Cerebellar nuclear complex (tissue), 1 donor: ENCODE data around the gene GIGYF1.
A peak's percentile ranks its signal among the peaks of the same experiment; 100 is the strongest.
"Not testable (repeated sequence)": the region's sequence is repeated elsewhere in the genome, so short reads cannot be mapped to it uniquely, and the experiment has no call there.

Experiments used
- DNase-seq, 2 experiments: peaks; one replicate each; lab custom pipeline; 2025; lab: John Stamatoyannopoulos, UW

Gene GIGYF1

DNA sequence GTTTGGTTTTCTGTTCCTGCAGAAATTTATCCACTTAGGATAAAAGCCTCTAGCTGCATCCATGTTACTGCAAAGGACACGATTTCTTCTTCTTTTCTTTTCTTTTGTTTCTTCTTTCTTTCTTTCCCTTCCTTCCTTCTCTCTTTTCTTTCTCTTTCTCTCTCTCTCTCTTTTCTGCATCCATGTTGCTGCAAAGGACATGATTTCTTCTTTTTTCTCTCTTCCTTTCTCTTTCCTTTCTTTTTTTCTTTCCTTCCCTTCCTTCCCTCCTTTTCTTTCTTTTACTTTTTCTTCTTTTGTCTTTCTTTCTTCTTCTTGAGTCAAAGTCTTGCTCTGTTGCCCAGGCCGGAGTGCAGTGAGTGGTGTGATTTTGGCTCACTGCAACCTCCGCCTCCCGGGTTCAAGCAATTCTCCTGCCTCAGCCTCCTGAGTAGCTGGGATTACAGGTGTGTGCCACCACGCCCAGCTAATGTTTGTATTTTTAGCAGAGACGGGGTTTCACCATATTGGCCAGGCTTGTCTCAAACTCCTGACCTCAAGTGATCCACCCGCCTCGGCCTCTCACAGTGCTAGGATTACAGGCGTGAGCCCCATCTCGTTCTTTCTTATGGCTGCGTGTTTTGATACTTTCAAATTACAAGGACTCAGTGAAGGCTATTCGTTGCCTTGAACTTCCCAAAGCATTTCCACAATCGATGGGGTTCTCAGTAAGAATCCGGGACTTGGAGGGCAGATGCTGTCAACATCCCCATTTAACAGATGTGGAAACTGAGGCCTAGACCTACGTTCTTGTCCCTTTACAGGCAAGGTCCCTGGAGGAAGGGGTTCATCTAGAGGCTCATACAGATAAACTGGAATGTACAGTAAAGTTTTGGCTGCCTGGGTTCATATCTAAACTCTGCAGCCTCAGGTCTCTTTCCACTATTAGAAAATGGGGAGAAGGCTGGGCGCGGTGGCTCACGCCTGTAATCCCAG, 22.4 kb downstream of the GIGYF1 start:
- no peak for DNase-seq

DNA sequence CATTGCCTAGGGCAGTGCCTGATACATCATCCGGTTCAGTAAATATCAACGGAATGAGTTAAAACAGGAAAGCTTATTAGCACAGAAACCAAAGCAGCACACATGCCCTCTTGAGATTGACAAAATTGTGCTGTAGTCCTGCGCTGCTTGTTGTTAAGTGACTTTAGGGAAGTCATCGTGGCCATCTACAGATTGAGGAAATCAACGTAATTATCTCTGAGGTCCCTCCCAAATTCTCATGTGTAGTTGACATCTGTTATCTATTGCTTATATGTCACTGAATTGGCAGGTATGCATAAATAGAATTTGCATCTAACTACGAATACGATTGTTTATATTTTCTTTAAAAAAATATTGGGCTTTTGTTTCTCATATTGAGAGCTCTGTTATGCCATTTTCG, 24.0 kb downstream of the GIGYF1 start:
- DNase-seq: no peak

DNA sequence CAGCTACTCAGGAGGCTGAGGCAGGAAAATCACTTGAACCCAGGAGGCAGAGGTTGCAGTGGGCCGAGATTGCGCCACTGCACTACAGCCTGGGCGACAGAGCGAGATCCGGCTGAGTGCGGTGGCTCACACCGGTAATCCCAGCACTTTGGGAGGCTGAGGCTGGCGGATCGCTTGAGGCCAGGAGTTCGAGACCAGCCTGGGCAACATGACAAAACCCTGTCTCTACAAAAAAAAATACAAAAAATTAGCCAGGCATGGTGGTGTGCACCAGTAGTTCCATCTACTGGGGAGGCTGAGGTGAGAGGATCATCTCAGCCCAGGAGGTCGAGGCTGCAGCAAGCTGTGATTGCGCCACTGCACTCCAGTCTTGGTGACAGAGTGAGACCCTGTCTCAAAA, 24.9 kb downstream of the GIGYF1 start:
- not testable (repeated sequence) for DNase-seq

DNA sequence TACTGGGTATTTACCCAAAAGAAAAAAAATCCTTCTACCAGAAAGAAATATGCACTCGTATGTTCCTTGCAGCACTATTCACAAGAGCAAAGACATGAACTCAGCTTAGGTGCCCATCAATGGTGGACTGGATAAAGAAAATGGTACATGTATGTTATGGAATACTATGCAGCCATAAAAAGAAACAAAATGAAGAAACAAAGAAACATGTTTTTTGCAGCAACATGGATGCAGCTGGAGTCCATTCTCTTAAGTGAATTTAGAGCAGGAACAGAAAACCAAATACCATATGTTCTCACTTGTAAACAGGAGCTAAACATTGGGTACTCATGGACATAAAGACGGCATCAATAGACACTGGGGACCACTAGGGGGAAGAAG, 26.0 kb downstream of the GIGYF1 start:
- DNase-seq: no peak

DNA sequence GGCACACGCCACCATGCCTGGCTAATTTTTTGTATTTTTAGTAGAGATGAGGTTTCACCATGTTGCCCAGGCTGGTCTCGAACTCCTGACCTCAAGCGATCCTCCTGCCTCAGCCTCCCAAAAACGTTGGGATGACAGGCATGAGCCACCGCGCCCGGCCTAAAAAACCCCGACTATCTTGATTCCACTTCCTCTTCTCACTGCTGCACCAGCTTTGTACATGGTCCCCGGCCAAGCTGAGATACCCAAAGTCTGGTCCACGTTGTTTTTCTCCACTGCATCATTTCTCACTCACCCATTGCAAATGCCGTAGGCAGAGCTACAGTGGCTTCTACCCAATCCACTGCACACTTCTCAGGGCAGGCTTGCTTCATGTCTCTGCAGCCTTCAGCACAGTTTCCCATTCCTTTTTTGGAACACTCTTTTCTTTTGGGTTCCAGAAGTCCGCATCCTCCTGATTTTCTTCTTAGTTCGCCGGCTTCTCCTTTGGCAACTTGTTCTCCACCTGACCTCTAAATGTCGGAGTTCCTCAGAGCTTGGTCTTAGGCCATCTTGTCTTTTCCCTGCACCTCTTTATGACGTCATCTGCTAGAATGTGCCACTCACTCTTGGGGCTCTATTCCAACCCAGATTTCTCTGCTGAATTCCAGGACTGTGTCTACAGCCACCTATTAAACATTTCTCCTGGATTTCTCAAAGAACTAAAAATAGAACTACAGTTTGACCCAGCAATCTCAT, 26.6 kb downstream of the GIGYF1 start:
- DNase-seq: no peak

DNA sequence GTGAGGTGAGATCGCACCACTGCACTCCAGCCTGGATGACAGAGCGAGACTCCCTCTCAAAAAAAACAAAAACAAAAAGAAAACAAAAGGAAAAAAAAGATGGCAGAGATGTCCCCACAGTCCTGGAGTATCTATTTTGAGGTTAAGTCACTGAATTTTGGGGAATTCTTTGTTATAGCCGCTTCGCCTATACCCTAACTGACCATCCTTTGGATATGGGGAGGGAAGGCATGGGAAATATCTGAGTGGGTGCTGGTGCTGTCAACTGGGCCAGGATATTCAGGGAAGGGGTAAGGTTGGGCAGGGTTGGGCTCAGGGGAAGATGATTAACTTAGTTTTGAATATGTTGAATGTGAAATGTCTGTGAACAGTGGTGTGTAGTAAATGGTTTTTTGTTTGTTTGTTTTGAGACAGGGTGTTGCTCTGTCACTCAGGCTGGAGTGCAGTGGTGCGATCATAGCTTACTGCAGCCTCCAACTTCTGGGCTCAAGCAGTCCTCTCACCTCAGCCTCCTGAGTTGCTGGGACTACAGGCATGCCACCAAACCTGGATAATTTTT, 28.8 kb downstream of the GIGYF1 start:
- DNase-seq: no peak

DNA sequence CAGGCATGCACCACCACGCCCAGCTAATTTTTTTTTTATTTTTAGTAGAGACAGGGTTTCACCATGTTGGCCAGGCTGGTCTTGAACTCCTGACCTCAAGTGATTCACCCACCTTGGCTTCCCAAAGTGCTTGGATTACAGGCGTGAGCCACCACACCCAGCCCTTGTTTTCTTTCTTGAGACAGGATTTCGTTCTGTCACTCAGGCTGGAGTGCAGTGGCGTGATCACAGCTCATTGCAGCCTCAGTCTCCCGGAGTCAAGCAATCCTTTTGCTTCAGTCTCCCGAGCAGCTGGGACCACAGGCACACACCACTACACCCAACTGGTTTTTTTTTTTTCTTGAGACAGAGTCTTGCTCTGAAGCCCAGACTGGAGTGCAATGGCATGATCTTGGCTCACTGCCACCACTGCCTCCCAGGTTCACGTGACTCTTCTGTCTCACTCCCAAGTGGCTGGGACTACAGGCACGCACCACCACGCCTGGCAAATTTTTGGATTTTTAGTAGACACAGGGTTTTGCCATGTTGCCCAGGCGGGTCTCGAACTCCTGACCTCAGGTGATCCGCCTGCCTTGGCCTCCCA, 31.8 kb downstream of the GIGYF1 start:
- not testable (repeated sequence) for DNase-seq

DNA sequence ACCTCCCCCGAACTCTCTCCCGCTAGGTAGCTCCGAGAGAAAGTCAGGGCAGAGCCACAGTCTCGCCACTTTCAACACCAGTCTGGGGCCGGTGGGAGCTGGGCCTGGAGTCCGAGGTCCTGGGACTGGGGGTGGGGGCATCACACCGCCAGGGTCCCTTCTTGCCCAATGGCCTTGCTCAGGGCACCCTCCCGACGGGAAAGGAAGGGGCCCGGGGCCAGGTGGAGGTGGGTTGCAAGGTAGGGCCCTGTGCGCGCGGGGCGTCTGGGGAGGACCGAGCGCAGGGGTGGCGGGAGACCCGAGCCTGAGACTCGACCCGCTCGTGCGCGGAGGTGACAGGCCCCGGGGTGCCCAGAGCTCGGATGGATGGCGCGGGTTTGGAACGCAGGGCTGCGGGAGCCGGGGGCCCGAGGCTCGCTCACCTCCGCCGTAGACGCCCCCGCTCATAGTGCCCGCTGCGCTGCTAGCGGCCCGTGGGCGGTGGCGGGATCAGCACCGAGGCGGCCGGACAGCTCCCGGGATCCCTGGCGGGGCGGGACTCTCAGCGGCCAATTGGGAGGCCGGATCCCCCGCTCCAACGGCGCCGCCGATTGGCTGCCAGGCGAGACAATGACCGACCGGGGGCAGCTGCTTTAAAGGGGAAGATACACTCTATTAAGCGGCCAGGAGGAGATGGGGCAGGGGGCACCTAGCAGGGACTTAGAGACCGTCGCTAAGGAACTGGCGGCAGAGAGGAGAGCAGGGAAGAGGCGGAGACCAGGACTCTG, 38.0 kb downstream of the GIGYF1 start, which contains the start of gene ACTL6B:
Gene ACTL6B (minus strand): TSS at position 541 of the 767 bp plus-strand sequence. CDS start 94 bp downstream, at position 447.
- DNase-seq: peak; percentile 71 to 83

DNA sequence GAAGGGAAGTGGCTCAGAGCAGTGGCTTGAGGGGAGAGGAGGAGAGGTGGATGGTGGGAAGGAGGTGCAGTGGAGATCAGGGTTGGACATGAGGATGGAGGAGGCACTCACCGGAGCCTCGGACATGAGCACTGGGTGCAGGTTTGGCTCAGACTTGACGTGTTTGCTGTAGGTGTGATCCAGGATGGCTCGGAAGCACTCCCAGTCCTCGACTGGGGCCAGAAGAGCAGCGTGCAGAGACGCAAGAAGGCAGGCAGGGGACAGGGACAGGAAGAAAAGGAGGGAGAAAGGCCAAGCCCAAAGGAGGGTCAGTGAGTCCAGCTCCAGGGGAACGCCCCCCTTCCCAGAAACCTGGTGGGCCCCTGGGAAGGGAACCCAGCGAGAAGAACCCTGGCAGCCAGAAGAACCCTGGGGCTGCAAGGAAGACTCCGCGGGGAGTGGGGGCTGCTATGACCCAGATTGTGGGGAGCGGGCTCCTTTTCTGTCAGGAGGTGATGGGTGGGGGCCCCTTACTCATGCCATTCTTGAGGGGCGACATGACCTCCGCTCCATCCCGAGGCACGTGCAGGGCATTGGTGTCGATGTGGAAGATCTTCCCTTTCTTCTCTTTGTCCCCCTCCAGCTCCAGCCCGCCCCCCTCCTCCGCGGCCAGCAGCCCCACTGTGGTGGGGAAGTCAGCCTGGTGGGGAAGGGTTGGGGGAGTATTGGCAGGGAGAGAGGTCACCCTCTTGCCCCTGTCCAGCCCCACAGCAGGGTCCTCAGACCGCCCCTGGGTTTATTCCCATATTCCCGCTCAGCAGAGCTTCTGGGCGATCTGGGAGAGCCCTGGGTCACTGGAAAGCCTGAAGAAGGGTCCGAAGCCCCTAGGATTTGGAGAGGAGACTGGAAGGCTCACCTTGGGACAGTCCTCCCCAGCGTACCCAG, 38.9 kb downstream of the GIGYF1 start:
- no peak for DNase-seq

DNA sequence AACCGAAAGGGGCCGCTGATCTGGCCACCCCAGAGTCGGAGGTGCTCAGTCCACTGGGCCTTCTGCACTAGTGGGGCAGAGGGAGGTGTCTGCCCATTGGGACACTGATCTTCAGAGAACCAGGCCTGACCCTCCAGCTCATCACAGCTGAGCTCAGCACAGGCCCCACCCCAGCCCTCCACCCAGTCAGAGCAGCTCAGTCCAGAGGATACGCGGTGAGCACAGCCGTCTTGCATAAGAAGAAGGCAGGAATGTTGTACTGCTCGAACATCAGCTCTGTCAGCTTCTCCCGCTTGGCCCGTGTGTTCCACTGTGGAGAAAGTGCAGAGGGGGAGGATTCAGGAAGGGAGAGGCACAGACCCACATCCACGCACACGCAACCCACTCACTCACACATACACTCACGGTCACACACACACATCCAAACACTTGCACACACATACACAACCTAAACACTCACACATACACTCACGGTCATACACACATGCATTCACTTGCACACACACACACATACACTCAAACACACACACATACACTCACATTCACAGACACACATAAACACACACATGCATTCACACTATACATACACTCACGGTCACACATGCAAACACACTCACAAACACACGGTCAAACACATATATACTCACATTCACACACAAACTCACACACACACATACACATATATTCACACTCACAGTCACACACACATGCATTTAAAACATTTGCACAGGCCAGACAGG, 44.1 kb downstream of the GIGYF1 start:
- DNase-seq: no peak

DNA sequence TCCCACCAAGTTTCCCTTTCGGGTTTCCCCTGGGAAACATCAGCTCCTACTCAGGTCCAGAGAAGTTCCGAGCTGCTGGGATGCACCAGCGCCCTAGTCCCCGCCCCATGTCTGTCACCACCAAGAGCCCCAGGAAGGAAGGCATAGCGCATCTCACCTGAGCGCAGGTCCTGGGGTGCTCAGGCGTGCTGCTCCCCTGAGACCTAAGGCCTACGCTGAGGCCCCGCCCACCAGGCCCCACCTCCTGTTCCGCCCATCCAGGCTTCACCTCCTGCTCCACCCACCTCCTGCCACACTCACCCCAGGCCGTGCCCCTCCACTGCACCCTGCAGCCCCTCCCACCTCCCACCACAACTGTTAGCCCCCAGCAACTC, 51.5 kb downstream of the GIGYF1 start:
- no peak for DNase-seq

DNA sequence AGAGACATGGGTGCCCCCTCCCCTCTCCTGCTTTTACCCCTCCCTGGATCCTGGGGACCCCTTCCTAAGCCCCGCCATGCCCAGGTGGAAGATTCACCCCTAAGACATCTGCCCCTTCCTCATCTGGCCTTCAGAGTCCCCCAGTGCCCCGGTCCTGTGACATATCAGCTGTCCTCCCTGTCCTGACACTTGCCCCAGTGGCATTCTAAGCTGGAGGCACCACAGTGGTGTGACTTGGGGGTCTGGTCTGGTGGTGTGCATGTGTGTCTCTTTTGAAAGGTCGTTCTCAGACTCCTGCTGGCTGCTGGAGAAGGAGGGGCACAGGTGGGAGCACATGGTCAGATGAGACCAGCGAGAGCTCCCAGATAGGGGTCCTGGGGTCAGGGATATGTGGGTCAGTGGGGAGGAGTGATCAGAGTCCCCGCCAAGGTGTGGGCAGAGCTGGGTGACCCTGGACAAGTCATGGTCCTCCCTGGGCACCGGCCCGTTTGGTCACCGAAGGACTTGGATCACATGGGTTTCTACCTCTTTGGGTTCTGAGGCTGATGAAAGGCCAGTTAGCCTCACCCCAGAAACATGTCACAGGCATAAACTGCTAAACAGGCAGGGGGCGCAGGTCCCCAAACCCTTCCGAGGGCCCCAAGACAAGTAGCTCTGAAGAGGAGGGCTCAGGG, 52.1 kb downstream of the GIGYF1 start:
- DNase-seq: no peak

DNA sequence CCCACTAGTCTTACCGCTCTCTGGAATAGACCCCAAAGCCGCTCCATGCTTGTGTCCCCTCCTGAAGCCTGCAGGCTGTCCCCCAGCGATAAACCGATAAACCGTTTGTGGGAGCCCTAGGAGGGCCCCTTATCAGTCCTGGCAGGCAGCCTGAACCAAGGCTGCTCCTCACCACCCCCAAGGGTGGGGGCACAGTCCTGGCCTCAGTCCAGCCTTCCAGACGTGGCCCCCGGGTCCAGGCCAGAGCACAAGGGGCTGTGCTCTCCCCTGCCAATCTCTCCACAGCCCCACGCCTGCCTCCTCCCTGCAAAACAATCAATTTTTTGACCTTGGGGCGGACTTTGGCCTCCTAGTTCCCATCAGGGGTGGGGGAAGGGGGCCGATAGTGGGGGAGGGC, 52.6 kb downstream of the GIGYF1 start, which contains the start of gene TFR2:
Gene TFR2 (minus strand): TSS at position 90 of the 397 bp plus-strand sequence. CDS start 43 bp downstream, at position 47.
- no peak for DNase-seq

DNA sequence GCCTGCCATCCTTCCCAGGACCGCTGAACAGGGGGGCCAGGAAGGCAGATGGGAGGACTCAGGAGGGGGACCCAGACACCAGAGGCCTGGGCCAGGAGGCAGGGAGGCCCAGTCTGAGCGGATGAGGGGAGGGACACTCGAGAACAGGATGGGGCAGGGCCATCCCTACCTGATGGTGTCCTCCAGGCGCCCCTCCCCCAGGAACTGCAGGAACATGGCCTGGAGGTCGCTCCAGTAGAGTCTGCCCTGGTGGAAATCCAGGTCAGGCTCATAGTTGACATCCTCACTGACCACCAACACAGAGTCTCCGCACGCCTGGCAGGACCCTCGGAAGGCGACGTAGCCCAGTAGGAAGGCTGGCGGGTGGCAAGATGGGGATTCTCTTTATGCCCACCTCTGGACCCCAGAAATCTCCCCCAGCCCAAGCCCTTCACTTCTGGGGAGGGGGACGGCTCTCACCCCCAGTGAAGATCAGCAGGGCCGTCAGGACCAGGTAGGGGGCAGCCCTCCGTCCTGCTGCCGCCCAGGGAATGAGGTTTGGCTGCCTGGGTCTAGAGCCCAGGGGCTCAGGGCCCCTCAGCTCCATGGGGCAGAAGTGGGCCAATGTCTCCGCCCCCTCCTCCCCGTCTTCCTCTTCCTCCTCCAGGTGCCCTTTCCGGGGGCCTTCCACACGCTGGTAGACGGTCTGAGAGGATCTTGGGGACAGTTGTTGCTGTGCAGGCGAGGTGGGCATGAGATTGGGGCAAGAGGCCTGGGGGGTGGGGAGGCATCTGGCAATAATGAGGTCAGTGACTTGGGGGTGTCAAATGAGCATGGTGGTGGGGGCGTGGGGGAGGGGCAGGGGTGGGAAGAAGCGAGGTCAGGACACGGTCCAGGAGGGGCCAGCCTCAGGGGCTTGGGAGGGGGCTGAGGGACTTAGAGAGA, 53.3 kb downstream of the GIGYF1 start:
- no peak for DNase-seq

DNA sequence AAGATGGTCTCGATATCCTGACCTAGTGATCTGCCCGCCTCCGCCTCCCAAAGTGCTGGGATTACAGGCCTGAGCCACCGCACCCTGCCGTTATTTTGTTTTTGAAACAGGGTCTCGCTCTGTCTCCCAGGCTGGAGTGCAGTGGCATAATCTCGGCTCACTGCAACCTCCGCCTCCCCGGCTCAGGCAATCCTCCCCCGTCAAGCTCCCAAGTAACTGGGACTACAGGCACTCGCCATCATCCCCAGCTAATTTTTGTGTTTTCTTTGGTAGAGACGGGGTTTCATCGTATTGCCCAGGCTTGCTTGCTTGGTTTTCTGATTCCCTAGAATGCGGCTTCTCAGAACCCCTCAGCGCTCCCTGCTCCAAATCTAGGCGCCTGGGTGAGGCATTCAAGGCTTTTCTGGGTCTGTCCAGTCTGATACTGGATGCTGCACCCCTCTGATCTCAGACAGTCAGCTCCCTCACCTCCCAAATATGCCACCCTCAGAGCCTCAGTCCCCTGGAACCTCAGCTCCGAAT, 54.0 kb downstream of the GIGYF1 start:
- DNase-seq: no peak

DNA sequence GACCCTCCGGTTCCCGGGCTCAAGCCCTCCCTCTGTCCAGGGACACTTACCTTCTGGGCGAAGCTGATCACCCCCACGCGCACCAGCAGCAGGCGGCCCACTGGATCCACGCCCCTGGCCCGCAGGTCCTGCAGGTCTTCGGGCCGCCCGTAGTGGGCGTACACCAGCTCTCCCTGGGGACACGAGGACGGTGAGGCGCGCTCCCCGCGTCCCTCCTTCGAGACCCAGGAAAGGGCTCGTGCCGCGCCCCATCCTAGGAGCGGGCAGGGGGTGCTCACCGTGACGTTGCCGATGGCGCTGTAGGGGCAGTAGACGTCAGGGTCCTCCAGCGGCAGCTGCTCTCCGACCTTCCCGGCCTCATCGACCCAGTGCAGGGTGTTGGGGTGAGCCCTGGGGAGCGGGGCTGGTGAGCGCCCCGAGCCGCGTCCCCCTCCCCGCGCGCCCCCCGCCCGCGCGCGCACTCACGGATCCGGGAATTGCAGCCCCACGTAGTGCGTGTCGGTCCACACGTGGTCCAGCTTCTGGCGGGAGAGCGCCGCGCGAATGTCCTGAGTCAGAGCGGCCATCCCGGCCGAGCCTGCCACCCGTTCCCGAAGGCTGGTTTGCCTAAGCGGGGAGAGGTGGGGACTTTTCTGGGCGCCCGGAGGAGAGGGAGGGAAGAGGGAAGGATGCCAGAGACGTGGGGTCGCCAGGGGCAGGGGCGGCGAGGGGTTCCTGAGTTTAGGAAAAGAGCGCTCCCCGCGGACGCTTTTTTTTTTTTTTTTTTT, 60.9 kb downstream of the GIGYF1 start:
- DNase-seq: no peak

DNA sequence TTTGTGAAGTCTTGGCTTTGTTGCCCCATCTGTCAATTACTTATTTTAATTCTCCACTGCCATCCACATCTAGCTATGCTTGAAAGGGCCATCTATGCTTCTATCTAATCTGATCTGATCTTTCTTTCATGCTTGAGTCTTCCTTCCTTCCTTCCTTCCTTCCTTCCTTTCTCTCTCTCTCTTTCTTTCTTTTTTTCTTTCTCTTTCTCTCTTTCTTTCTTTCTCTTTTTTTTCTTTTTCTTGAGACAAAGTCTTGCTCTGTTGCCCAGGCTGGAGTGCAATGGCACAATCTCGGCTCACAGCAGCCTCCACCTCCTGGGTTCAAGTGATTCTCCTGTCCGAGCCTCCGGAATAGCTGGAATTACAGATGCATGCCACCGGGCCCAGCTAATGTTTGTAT, 64.0 kb downstream of the GIGYF1 start:
- DNase-seq: no peak
